HepG2 (cell line): ENCODE results near the gene TJAP1. TPM values are rescaled to one million over a fixed set of nuclear protein-coding genes. Genes with fewer than 3 reads are reported as not detected.

Experiments
- ATAC-seq: fragments of 200-7000 bp; cut with Tn5 transposase; 3 replicates; pipeline ENCODE4 v1.9.1; 2020; ENCODE audit warnings: mild to moderate bottlenecking, moderate library complexity
- BruUV-seq: library from RNA; stranded (reverse); fragments of 400-500 nt; replicated peaks from 2 replicates; lab custom pipeline; 2021; lab: Mats Ljungman, UMichigan
- CTCF ChIA-PET: fragments of 300-600 bp; formaldehyde crosslinking; extraction: SDS; loops from one replicate; lab custom pipeline; 2021; ENCODE audit warnings: low total read pairs, inconsistent platforms, low intra/inter-chr PET ratio; lab: Yijun Ruan, JAX
- POLR2A ChIA-PET: fragments of 350-600 bp; sonication (Branson Sonifier 250); formaldehyde crosslinking; loops from one replicate; lab custom pipeline; 2020; ENCODE audit warnings: antibody characterized with exemption, inconsistent platforms; lab: Yijun Ruan, JAX
- DNase-seq: peaks from one replicate; pipeline ENCODE4 v3.0.0-alpha.2; 2015; ENCODE audit warnings: low spot score
- FAIRE-seq: peaks from 3 replicates; lab custom pipeline; 2011; peaks lifted over from hg19 to GRCh38; lab: Jason Lieb, UNC
- H2AFZ ChIP-seq: one replicate; pipeline ENCODE4 v1.6.1; 2011; ENCODE audit warnings: low read length, inconsistent platforms
- H3K27ac ChIP-seq: fragments of 300-600 bp; 3 replicates; pipeline ENCODE4 v1.8.0; 2011; ENCODE audit warnings: mixed run types, mild to moderate bottlenecking, mixed read lengths, low read length, inconsistent platforms; ENCODE audit not compliant: insufficient read depth; ENCODE audit errors: extremely low read length
- H3K27me3 ChIP-seq, 2 experiments: fragments of 200-600 bp in 1 of 2; 2 replicates in 1 of 2; 3 replicates in 1 of 2; pipeline versions ENCODE4 v1.6.0 to v1.8.0; 2011; ENCODE audit warnings: low read length in 2 of 2, mild to moderate bottlenecking in 2 of 2, moderate library complexity in 2 of 2, inconsistent platforms in 1 of 2; ENCODE audit not compliant: insufficient read depth in 2 of 2, control insufficient read depth in 1 of 2
- H3K36me3 ChIP-seq, 2 experiments: fragments of 200-600 bp in 1 of 2; replicated peaks in 1 of 2; 2 replicates in 1 of 2; 3 replicates in 1 of 2; pipeline versions ENCODE4 v1.5.1 to v1.8.0; 2011; ENCODE audit warnings: low read length in 2 of 2, inconsistent platforms in 1 of 2; ENCODE audit not compliant: insufficient read depth in 2 of 2, control insufficient read depth in 1 of 2
- H3K4me1 ChIP-seq: 2 replicates; pipeline ENCODE4 v1.5.1; 2012; ENCODE audit warnings: low read length, inconsistent platforms; ENCODE audit not compliant: insufficient read depth
- H3K4me2 ChIP-seq: 2 replicates; pipeline ENCODE4 v1.6.0; 2011; ENCODE audit warnings: low read depth, low read length, inconsistent platforms
- H3K4me3 ChIP-seq, 3 experiments: fragments of 200-600 bp in 1 of 3; sonication (generic), shearing (Covaris generic) in 1 of 3; replicated peaks in 1 of 3; 2 replicates each; pipeline ENCODE4 v1.5.1; 2011 to 2016; ENCODE audit warnings: low read length in 3 of 3, inconsistent platforms in 2 of 3, low read depth in 2 of 3, mild to moderate bottlenecking in 2 of 3, control low read depth in 1 of 3, mixed read lengths in 1 of 3; ENCODE audit not compliant: insufficient read depth in 1 of 3
- H3K79me2 ChIP-seq: one replicate; pipeline ENCODE4 v1.6.1; 2011; ENCODE audit warnings: low read length, inconsistent platforms; ENCODE audit not compliant: insufficient read depth
- H3K9ac ChIP-seq: 2 replicates; pipeline ENCODE4 v1.6.0; 2011; ENCODE audit warnings: mild to moderate bottlenecking, low read depth, low read length, inconsistent platforms; ENCODE audit not compliant: insufficient read depth
- H3K9me3 ChIP-seq: 2 replicates; pipeline ENCODE4 v1.5.1; 2012; ENCODE audit warnings: mild to moderate bottlenecking, low read length
- H4K20me1 ChIP-seq: 2 replicates; pipeline ENCODE4 v1.6.0; 2011; ENCODE audit warnings: inconsistent platforms, mild to moderate bottlenecking, low read length, moderate library complexity; ENCODE audit not compliant: insufficient read depth
- FOXC1 ChIP-seq: sonication (generic); formaldehyde crosslinking; IDR thresholded peaks from 2 replicates; pipeline ENCODE4 v1.8.0; 2022; ENCODE audit warnings: mild to moderate bottlenecking, missing genetic modification reagents, borderline replicate concordance
- HNF4A ChIP-seq: sonication (generic); formaldehyde crosslinking; IDR thresholded peaks from 2 replicates; pipeline ENCODE4 v1.4.0; 2020; ENCODE audit warnings: missing genetic modification reagents
- KMT2B ChIP-seq: IDR thresholded peaks from 2 replicates; pipeline ENCODE4 v1.6.1; 2016; ENCODE audit warnings: missing genetic modification reagents, missing compliant biosample characterization
- NCOA5 ChIP-seq: sonication (generic); formaldehyde crosslinking; IDR thresholded peaks from 2 replicates; pipeline ENCODE4 v1.4.0; 2020; ENCODE audit warnings: missing genetic modification reagents
- RELA ChIP-seq: sonication (generic); formaldehyde crosslinking; IDR thresholded peaks from 2 replicates; pipeline ENCODE4 v1.4.0; 2020; ENCODE audit warnings: missing genetic modification reagents
- RFXAP ChIP-seq: sonication (generic); formaldehyde crosslinking; IDR thresholded peaks from 2 replicates; pipeline ENCODE4 v1.4.0; 2020; ENCODE audit warnings: missing genetic modification reagents, borderline replicate concordance
- TBX3 ChIP-seq: fragments of 450-650 bp; IDR thresholded peaks from 2 replicates; pipeline ENCODE4 v1.6.1; 2017; ENCODE audit warnings: antibody characterized with exemption, mild to moderate bottlenecking, inconsistent platforms, borderline replicate concordance
- ZNF124 ChIP-seq: sonication (generic); formaldehyde crosslinking; IDR thresholded peaks from 2 replicates; pipeline ENCODE4 v1.4.0; 2020; ENCODE audit warnings: missing genetic modification reagents
- ZNF138 ChIP-seq: sonication (generic); formaldehyde crosslinking; IDR thresholded peaks from 2 replicates; pipeline ENCODE4 v1.5.0; 2020; ENCODE audit warnings: mild to moderate bottlenecking, low read depth, missing genetic modification reagents
- ZNF577 ChIP-seq: sonication (generic); formaldehyde crosslinking; IDR thresholded peaks from 2 replicates; pipeline ENCODE4 v1.4.0; 2020; ENCODE audit warnings: mild to moderate bottlenecking, low read depth, missing genetic modification reagents, borderline replicate concordance
- ZNF883 ChIP-seq: sonication (generic); formaldehyde crosslinking; IDR thresholded peaks from 2 replicates; pipeline ENCODE4 v1.5.1; 2020; ENCODE audit warnings: mild to moderate bottlenecking, missing genetic modification reagents; ENCODE audit errors: not compliant biosample characterization
- WGBS: methylation state at CpG from one replicate; pipeline ENCODE4 v1.1.6; 2017; ENCODE audit warnings: low lambda C conversion rate; 5-methylcytosine and 5-hydroxymethylcytosine counted together
- in situ Hi-C: cut with HindIII; loops from 2 replicates; pipeline ENCODE4 v1.10.0; 2017; ENCODE audit warnings: low pct_unique_long_range_greater_than_20kb; ENCODE audit not compliant: extremely low pct_ligation_motif_present
- intact Hi-C: fragments of 100-400 bp; cut with micrococcal nuclease; formaldehyde crosslinking; loops from one replicate; pipeline ENCODE4 v1.10.0; 2022; ENCODE audit not compliant: unreplicated experiment
- polyA plus RNA-seq, 8 experiments: library from polyadenylated mRNA; depleted of rRNA in 3 of 8; stranded (reverse) in 7 of 8; unstranded in 1 of 8; fragments of >200 nt; fragmentation: Illumina TruSeq in 4 of 8; extraction: Trizol in 4 of 8; gene quantifications; 2 replicates each; pipeline versions ENCODE4 v1.2.1 to v1.2.3, GENCODE V29; 2011 to 2016; ENCODE audit warnings: low read depth in 4 of 8, missing spikeins in 1 of 8, mixed read lengths in 1 of 8; ENCODE audit not compliant: insufficient read depth in 1 of 8
- total RNA-seq, 5 experiments: library from RNA; depleted of rRNA; stranded (reverse); fragments of >200 nt; fragmentation: Illumina TruSeq; extraction: Trizol; gene quantifications; 2 replicates each; pipeline ENCODE4 v1.2.3, GENCODE V29; 2016; ENCODE audit warnings: low read depth in 1 of 5
- TF ChIP-seq, protein P1 (sequence below): sonication (generic); formaldehyde crosslinking; IDR thresholded peaks from 2 replicates; pipeline ENCODE4 v1.5.1; 2020; ENCODE audit warnings: mild to moderate bottlenecking, missing genetic modification reagents, moderate library complexity
- TF ChIP-seq, protein P2 (sequence below): sonication (generic); formaldehyde crosslinking; IDR thresholded peaks from 2 replicates; pipeline ENCODE4 v1.5.1; 2020; ENCODE audit warnings: missing genetic modification reagents, mild to moderate bottlenecking, borderline replicate concordance
- TF ChIP-seq, protein P3 (sequence below): sonication (generic); formaldehyde crosslinking; IDR thresholded peaks from 2 replicates; pipeline ENCODE4 v1.8.1; 2023; ENCODE audit warnings: mild to moderate bottlenecking, inconsistent platforms, moderate library complexity, missing genetic modification reagents, borderline replicate concordance

TJAP1 gene
- total and polyA plus RNA-seq, 2 of the 13 experiments (the other 11 are each of a cell fraction or from before 2014, with no cell fraction given) = 15.7 to 41.6 TPM

DNA sequence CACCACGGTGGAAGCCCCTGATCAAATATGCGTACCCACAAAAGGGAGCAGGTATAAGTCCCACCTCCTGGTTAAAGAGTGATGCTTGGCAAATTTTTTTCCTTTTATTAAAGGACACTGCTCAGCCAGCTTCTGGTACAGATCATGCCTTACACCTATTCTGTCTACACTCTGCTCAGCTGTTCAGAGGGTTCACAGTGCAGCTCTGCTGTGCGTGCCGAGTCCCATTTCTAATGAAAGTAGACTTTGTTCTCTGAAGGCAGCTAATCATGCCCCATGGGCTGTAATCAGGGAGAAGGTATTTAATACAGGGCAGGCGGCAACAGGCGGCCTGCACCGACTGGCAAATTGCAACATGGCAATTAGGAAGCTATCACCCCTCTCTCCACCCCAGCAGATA, 16.5 kb downstream of the TJAP1 start (continued):
- TF ChIP-seq RFXAP = no peak

DNA sequence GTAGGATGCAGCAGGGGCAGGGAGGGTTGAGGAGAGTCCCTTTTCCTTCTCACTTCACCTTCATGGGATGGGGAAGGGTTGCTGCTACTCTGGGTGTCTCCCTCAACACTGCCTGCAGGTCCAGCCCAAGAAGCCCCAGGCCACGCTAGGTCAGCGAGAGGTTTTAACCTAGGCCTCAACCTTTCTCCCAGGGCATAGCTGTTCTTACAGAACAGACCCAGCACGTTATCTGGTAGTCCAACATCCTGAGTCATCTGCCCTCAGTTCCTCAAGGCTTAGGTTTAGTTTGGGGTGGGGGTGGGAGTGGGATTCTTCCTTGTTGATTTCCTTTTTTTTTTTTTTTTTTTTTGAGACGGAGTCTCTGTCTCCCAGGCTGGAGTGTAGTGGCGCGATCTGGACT, 17.0 kb downstream of the TJAP1 start:
- 0 out of 2 replicates have a peak overlapping the region, but pooled peaks have one; percentile 16 for H3K9ac ChIP-seq
- FAIRE-seq (no peak), DNase-seq (no peak), ATAC-seq (no peak)
- BruUV-seq = no TSS peak
- no peaks in the 10 kb centered on the region for H3K9me3 ChIP-seq
- intact Hi-C loops = loop anchor here (5.0 to 10.0 kb wide), 2 partner anchors 60 to 232 kb away; no protein-coding TSS in a partner anchor
- 92% methylated on average over 6 of the region's 6 CpGs for WGBS
- 0 out of 6 replicates have a peak overlapping the region, but pooled peaks of 1 of the 3 experiments have one; percentile 13 for H3K4me3 ChIP-seq
- peaks cover 13% of the 10 kb centered on the region for H3K4me1 ChIP-seq
- H3K36me3 ChIP-seq = peaks cover 16 to 17% of the 10 kb centered on the region in 2 experiments
- peaks cover 45% of the 10 kb centered on the region for H3K79me2 ChIP-seq
- ChIA-PET CTCF (interaction anchor here (3.5 kb wide), 1 partner anchor 40 kb away, joined by 53 read pairs; the partner anchor contains the start of gene DLK2), POLR2A (interaction anchor here (1.1 to 6.4 kb wide), 9 partner anchors 9 to 320 kb away, joined by 3 to 141 read pairs (median 6); partner anchors contain the start of genes ABCC10, DLK2 and TJAP1)
- peak overlapping the region; percentile 50 for H3K4me2 ChIP-seq
- no peak overlapping the region for H2AFZ ChIP-seq
- in situ Hi-C loops = loop anchor here (5.0 kb wide), 1 partner anchor 37 kb away; the partner anchor contains the start of gene DLK2
- H3K27ac ChIP-seq = no peak overlapping the region
- no peaks in the 10 kb centered on the region for H3K27me3 ChIP-seq
- no peaks in the 10 kb centered on the region for H4K20me1 ChIP-seq
- TF ChIP-seq HNF4A (CRISPR knock-in tag) = no peak
- TF ChIP-seq, protein P1, sequence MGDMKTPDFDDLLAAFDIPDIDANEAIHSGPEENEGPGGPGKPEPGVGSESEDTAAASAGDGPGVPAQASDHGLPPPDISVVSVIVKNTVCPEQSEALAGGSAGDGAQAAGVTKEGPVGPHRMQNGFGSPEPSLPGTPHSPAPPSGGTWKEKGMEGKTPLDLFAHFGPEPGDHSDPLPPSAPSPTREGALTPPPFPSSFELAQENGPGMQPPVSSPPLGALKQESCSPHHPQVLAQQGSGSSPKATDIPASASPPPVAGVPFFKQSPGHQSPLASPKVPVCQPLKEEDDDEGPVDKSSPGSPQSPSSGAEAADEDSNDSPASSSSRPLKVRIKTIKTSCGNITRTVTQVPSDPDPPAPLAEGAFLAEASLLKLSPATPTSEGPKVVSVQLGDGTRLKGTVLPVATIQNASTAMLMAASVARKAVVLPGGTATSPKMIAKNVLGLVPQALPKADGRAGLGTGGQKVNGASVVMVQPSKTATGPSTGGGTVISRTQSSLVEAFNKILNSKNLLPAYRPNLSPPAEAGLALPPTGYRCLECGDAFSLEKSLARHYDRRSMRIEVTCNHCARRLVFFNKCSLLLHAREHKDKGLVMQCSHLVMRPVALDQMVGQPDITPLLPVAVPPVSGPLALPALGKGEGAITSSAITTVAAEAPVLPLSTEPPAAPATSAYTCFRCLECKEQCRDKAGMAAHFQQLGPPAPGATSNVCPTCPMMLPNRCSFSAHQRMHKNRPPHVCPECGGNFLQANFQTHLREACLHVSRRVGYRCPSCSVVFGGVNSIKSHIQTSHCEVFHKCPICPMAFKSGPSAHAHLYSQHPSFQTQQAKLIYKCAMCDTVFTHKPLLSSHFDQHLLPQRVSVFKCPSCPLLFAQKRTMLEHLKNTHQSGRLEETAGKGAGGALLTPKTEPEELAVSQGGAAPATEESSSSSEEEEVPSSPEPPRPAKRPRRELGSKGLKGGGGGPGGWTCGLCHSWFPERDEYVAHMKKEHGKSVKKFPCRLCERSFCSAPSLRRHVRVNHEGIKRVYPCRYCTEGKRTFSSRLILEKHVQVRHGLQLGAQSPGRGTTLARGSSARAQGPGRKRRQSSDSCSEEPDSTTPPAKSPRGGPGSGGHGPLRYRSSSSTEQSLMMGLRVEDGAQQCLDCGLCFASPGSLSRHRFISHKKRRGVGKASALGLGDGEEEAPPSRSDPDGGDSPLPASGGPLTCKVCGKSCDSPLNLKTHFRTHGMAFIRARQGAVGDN (CRISPR knock-in tag) = peak; percentile 29; the same call in 1 of the 2 replicates
- TF ChIP-seq, protein P2, sequence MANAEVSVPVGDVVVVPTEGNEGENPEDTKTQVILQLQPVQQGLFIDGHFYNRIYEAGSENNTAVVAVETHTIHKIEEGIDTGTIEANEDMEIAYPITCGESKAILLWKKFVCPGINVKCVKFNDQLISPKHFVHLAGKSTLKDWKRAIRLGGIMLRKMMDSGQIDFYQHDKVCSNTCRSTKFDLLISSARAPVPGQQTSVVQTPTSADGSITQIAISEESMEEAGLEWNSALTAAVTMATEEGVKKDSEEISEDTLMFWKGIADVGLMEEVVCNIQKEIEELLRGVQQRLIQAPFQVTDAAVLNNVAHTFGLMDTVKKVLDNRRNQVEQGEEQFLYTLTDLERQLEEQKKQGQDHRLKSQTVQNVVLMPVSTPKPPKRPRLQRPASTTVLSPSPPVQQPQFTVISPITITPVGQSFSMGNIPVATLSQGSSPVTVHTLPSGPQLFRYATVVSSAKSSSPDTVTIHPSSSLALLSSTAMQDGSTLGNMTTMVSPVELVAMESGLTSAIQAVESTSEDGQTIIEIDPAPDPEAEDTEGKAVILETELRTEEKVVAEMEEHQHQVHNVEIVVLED = 0 out of 2 replicates have a peak, but pooled peaks have one; percentile 22
- TF ChIP-seq, protein P3, sequence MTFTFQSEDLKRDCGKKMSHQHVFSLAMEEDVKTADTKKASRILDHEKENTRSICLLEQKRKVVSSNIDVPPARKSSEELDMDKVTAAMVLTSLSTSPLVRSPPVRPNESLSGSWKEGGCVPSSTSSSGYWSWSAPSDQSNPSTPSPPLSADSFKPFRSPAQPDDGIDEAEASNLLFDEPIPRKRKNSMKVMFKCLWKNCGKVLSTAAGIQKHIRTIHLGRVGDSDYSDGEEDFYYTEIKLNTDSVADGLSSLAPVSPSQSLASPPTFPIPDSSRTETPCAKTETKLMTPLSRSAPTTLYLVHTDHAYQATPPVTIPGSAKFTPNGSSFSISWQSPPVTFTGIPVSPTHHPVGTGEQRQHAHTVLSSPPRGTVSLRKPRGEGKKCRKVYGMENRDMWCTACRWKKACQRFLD = 0 out of 2 replicates have a peak, but pooled peaks have one; percentile 52
- TF ChIP-seq ZNF883 = peak; percentile 34
- 0 out of 2 replicates have a peak, but pooled peaks have one; percentile 5 for TF ChIP-seq ZNF124 (CRISPR knock-in tag)
- TF ChIP-seq RELA (CRISPR knock-in tag) = no peak
- TF ChIP-seq TBX3 = 0 out of 2 replicates have a peak, but pooled peaks have one; percentile 1
- no peak for TF ChIP-seq ZNF577 (CRISPR knock-in tag)
- 0 out of 2 replicates have a peak, but pooled peaks have one; percentile 3 for TF ChIP-seq KMT2B (CRISPR knock-in tag)
- TF ChIP-seq ZNF138 (CRISPR knock-in tag) = 0 out of 2 replicates have a peak, but pooled peaks have one; percentile 44
- no peak for TF ChIP-seq FOXC1 (CRISPR knock-in tag)
- no peak for TF ChIP-seq NCOA5 (CRISPR knock-in tag)
